ENCODE measurements around the gene SRMS.

GRCh38 chr20:63507083-63507743 lies 40.3 kb downstream of the SRMS start:
- no peak for TF ChIP-seq CTCF (conservative IDR thresholded peaks at IDR 0.05; ENCODE audit: low read length)
- no peak for TF ChIP-seq EZH2phosphoT487 (IDR thresholded peaks at IDR 0.05; ENCODE audit: borderline replicate concordance)

Measured in Loucy (cell line).